ENCODE measurements around the gene PLXNB1.

The PLXNB1 gene

GRCh38 chr3:48432411-48433371 lies 2.8 kb upstream of the PLXNB1 start:
- DNase-seq: no peak

DNA sequence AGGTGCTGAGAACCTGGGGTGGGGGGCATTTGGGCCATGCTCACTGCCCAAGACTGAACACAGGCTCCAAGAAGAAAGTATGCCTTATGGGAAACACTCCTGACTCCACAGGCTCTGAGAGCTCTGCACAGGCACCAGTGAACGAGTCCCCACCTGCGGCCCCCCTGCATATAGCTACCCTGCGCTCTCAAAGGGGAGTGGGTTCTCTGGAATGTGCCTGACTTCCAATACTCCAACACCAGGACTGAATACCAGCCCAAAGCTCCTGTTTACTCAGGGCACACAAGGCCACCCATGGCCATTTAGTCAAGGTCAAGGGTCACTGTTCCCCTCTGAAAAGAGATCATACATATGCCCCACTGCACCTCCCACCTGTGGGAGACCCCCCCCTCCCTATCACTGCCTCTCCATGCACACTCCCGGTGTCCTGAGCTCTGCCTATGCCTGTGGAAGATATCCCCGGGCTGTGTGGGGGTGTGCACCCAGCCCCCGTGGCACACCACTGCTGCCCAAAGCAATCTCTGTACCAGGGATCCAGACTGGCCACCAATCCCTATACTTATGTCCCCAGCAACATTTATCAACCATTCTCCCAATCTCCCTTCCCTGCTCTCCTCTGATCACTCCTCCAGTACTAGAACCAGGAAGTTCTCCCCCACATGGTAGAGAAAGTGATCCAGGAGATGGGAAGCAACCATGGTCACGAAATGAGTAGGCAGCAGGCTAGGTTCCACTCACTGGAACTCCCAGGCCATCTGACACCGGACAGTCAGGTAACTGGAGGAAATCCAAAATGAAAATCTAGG lies 1.5 kb upstream of the PLXNB1 start:
- DNase-seq: no peak

DNA sequence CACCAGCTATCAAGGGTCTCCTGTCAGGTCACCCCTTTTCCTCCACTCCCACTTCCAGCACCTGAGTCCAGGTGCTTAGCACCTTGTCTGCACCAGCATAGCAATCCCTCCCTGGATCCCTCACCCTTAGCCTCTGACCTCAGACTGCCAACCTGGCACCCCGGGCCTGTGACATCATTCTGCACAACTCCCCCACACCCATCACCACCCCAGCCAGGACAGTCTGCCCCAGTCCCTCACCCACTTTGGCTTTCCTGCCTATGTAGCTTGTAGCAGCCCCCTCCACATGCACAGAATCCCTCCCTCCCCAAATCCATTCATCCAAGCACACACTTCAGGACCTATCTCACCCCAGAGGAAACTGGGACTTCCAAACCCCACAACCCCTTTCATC lies 819 bp upstream of the PLXNB1 start:
- DNase-seq: no peak

DNA sequence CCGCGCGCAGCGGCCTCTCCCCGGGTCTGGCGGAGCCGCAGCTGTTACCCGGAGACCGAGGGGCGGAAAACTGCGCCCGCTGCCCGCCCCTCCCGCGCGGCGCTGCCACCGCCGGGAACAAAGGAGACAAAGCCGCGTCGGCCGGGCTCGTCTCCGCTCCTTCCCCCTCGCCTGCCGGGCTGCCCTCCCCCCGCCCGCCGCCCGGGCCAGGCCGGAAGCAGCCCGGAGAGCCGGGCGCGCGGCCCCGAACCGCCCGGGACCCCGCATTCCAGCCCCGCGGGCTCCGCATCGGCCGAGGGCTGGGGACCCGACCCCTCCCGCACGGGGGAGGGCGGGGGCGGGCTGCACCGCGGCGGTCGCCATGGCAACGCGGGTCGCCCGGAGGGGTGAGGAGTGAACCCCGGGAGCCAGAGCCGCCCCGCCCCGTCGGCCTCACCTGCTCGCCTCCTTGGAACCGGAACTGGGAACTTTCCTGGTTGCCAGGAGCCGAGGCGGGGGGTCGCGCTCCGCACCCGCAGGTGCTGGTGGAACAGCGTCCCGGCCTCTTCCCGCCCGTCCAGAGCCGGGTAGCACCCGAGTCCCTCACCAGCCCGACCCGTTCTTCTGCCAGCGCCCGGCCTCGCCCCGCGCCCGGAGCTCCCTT lies 448 bp downstream of the PLXNB1 start:
- DNase-seq: peak; percentile 86

- DNase-seq: peak; percentile 56
These were observed 1.1 kb downstream of the PLXNB1 start for GRCh38 chr3:48428572-48429316.

DNA sequence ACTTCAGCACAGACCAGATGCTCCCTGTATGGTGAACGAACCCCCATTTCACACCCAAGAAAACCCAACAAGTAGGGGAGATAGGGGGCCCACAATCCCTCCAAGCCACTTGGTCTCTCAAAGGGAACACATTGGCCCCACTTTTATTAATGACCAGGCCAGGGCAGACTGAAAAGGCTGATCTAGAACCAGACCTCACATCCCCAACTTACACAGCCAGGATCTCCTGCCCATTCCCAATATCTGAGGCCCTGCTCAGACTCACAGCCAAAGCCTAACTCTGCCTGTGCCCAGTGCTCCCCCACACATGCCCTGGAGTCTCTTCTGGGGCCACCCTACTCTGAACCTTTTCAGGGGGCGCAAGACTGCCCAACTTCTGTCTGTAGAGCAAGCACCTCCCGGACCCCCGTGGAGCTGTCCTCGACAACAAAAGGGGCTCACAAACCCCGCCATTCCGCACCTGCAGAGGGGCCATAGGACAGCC lies 1.8 kb downstream of the PLXNB1 start:
- no peak for DNase-seq

- no peak for DNase-seq
These were observed 2.3 kb downstream of the PLXNB1 start for GRCh38 chr3:48427630-48427962.

DNA sequence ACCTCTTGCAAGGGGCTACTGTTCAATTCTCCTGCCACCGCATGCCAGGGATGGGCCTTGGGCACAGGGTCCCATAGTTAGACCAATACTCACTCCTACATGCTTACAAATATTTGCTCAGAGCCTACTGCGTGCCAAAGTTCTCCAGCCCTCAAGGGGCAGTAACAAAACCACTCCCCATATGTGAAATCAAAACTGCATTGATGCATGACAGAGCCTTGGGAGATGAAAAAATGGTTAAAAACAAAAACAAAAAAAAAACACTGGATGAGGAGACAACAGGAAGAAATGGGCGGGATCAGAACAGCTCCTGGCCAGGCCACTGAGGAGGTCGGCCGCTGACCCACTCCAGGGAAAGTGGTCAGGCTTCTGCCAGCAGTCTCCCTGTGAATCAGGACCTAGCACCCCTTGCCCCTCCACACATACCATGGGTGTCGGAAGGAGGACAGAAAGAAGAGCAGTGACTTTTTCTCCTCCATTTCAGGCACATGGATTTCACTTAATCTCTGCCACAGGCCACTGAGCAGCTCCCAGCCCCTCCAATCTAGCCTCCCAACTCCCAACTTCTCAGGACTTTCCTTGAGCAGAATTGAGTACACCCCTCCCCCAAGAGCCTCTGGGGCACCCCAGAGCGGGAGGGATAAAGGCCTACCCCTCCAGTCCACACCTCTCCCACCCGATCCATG lies 2.8 kb downstream of the PLXNB1 start:
- DNase-seq: no peak

GRCh38 chr3:48426401-48426909 lies 3.4 kb downstream of the PLXNB1 start:
- DNase-seq: no peak

GRCh38 chr3:48425281-48425812 lies 4.5 kb downstream of the PLXNB1 start:
- DNase-seq: no peak

DNA sequence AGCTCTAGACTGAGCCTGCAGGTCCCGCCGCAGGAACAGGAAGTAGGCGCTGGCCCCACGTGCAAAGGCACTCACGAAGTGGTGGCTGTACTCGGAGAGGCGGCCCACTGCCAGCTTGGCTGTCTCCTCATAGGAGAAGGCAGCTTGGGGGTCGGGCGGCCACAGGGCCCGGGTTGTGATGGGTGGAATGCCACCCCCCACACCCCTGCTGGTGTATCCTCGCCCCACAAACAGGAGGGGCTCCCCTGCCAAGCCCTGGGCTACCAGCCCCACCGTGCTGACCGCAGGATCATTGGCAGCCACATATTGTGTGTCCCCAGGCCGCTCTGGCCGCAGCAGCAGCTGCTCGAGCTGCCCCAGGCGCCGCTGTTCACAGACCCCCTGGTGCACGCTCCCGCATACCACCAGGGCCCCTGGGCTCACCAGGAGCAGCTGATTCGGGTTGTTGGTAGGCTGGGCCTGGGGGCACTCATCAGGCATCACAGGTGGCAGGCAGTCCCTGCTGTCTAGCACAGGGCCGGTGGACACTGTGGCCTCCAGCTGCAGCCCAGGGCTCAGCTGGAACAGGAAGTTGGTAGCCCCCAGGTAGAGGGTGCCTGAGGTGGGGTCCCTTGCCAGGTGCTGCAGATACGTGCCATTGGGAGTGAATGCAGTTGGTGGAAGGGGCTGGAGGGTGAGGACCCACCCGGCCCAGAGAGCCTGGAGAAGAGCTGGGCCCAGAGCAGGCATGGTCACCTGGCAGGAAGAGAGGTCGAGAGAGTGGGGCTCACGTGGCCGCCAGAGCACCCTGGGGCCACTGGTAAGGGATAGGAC lies 5.8 kb downstream of the PLXNB1 start:
- peak; percentile 10 for DNase-seq

- no peak for DNase-seq
These were observed 6.5 kb downstream of the PLXNB1 start for GRCh38 chr3:48423241-48423882.

DNA sequence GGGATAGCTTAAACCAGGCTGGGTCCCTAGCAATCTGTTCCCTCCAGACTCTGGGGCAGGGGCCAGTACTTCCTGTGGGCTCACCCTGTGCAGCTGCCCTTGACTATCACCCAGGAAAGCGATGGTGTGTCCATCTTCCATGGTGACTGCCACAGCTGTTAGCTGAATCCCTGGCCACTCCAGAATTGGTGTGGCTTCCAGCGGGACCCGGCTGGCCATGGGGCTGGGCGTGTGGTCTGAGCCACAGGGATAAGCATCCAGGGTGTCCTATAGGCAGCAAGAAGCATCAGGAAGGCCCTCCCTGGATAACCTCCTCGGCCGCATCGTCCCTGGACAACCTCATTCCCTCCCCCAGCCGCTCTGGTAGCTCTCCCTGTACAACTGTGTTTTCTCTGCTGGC lies 7.2 kb downstream of the PLXNB1 start:
- DNase-seq: no peak

GRCh38 chr3:48422272-48422671 lies 7.6 kb downstream of the PLXNB1 start:
- DNase-seq: no peak

DNA sequence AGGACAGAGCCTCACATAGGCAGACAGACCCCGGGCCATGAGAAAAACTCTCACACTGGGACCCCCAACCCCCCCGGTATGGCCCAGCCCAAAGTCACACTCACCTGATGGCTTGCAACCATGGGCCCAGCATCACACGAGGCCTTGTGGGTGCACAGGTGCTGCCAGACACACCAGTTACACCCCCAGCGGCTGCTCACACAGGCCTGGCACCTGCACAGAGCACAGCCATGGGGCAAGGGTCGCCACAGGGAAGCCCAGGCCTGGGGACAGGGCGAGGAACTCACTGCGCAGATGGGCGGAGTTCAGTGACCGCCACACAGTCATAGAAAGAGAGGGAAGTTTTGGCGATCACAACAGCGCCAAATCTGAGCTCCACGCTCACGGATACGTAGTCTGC lies 9.3 kb downstream of the PLXNB1 start:
- DNase-seq: no peak

DNA sequence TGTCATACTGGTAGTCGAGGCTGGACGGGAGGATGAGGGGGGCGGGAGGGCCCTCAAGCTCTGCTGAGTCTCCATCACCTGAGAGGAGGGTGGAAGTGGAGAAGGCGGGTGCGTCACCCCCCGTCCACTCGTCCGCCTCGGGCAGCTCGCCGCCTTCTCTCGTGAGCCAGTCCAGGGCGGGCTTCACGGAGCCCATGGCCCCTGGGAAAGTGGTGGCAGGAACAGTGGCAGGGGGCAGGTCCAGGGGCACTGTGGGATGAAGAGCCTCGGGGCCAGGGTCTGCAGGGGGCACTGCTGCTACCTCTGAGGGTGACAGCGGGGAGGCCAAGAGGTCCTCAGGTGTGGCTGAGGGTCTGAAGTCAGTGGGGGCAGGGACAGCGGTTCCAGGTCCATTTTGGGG lies 10.3 kb downstream of the PLXNB1 start:
- no peak for DNase-seq

DNA sequence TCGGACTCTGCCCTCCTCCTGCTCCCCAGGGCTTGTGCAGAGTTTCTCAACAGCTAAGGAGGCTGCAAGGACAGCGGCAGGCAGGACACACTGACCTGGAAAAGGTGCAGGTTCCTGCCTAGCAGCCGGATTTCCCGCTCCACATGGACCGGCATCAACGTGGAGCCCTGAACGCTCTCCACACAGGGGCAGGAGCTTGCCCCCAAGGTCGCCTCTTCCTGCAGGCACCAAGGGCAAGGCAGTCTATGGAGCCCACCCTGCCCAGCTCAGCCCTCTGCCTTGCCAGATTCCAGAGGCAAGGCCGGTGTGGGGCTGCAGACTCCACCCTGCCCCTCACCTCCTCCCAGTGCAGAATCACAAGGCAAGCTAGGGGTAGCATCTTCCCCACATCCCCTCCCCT lies 10.7 kb downstream of the PLXNB1 start:
- DNase-seq: no peak

DNA sequence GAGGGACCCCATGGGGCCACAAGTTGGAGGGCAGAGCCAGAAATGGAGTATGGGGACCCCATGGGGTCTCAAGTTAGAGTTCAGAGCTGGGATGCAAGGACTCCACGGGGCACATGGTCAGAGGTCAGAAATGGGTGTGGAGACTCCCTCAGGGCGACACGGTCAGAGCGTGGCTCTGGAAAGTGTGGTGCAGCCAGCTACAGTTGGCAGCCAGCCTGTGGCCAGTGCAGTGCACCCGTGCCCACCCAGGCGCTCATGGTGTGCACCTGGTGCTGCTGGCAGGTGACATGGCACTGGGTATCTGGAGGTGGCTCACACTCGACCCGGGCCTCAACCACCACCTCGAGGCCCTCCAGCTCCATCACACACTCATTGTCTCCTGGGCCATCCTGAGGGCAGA lies 11.2 kb downstream of the PLXNB1 start:
- DNase-seq: no peak

- DNase-seq: no peak
These were observed 11.7 kb downstream of the PLXNB1 start for GRCh38 chr3:48418140-48418539.

GRCh38 chr3:48417529-48418108 lies 12.3 kb downstream of the PLXNB1 start:
- no peak for DNase-seq
